NOMO-1 treated with dmso at 0.1 percent for 144 hours (cell line): ENCODE data around the gene BBS9.
"Not testable (repeated sequence)": the region's sequence is repeated elsewhere in the genome, so short reads cannot be mapped to it uniquely, and the experiment has no call there.

ENCODE experiments used
- DNase-seq: peaks from one replicate; lab custom pipeline; 2025; ENCODE audit not compliant: unreplicated experiment; lab: John Stamatoyannopoulos, UW

Gene BBS9

GRCh38 chr7:33271839-33272371 lies 142.5 kb downstream of the BBS9 start:
- not testable (repeated sequence) for DNase-seq

GRCh38 chr7:33273356-33273755 lies 144.0 kb downstream of the BBS9 start:
- no peak for DNase-seq

GRCh38 chr7:33276325-33276724 lies 147.0 kb downstream of the BBS9 start:
- DNase-seq, result no peak

- no peak for DNase-seq
Measured at GRCh38 chr7:33276729-33277128, 147.4 kb downstream of the BBS9 start.

DNA sequence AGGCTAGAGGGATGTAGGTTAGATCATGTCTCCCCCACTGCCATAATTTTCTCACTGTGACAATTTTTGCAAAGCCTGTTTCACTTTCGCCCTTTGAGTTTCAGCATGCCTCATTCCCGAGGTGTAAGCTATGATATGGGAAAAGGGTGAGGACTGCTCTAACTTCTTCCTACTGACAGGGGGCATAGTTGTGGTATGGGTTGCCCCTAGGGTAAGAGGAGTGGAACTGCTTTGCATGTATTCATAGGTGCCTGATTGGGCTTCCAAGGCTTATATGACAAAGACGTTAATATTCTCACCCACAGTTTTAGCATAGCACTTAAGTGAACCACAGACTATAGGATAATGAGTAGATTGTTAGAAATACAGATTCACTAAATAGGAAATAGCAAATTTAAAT lies 148.7 kb downstream of the BBS9 start:
- DNase-seq, result no peak

DNA sequence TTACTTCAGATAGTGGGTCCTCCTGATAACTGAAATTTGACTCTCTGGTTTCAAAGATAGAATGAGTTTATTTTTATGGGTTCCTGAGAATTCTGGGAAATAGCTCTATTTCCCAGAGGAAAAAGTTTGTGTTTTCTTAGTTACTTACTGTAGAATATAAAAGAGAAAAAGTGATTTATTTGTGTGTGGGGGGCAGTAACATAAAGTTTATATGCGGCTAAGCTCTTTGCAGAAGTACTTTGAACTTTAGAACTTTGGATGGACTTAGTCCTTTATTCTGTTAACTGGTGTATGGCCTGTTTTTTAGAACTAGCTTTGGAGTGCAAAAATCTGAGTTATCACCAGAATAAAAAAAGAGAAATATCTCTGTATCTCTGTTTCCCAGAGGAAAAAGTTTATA lies 157.1 kb downstream of the BBS9 start:
- no peak for DNase-seq

GRCh38 chr7:33287738-33288137 lies 158.4 kb downstream of the BBS9 start:
- DNase-seq, result no peak

GRCh38 chr7:33298848-33299247 lies 169.5 kb downstream of the BBS9 start:
- no peak for DNase-seq

DNA sequence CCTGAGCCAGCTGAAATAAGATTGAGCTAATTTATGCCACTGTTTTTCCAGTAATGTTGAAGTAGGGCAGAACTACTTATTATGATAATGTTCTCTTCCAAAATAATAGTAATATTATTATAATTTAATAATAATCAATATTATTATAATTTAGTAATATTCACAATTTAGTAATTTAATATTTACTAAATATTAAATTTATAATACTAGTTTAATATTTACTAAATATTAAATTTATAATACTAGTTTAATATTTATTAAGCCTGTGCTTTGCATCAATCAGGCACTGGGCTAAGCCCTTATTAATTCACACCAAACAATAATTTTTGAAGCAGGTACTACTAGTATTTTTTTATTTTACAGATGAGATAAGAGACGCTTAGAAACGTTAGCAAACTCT lies 170.1 kb downstream of the BBS9 start:
- no peak for DNase-seq

DNA sequence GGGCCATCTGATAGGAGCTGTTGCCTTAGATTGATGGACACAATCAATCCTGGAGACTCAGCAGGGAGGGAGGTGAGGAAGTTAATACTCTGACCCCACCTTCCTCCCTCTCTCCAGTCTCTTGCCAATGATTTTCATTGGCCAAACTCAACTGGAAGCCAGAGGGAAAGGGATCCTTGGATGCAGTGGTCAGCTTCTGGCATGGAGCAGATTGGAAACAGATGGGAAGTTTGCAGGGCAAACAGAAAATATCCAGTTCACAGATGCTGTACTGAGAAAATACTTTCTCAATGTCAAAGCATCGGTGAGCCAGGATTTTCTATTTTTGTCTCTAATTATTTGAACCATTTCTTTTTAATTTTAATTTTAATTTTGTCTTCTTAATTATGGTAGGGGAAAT lies 170.8 kb downstream of the BBS9 start:
- DNase-seq, result no peak

DNA sequence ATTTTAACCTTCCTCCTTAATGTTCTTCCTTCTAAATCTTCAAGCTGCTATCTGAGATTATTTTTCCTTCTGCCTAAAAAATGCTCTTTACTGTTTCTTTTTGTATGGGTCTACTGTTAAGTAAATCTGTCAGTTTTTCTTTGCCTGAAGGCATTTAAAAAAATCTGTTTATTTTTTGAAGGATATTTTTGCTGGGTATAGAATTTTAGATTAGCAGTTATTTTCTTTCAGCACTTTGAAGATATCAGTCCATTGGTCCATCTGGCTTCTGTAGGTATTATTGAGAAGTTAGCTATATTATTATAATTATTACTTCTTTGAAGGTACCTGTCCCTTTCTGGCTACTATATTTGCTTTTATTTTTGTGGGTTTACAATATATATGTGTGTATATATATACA lies 171.4 kb downstream of the BBS9 start:
- no peak for DNase-seq

DNA sequence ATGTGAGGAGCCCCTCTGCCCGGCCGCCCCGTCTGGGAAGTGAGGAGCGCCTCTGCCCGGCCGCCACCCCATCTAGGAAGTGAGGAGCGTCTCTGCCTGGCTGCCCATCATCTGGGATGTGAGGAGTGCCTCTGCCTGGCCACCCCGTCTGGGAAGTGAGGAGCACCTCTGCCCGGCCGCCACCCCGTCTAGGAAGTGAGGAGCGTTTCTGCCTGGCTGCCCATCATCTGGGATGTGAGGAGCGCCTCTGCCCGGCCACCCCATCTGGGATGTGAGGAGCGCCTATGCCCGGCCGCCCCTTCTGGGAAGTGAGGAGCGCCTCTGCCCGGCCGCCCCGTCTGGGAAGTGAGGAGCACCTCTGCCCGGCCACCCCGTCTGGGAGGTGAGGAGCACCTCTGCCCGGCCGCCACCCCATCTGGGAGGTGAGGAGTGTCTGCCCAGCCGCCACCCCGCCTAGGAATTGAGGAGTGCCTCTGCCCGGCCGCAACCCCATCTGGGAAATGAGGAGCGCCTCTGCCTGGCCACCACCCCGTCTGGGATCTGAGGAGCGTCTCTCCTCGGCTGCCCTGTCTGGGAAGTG lies 174.7 kb downstream of the BBS9 start:
- not testable (repeated sequence) for DNase-seq

- DNase-seq, result no peak
Measured at GRCh38 chr7:33307205-33307604, 177.8 kb downstream of the BBS9 start.

- DNase-seq, result no peak
Measured at GRCh38 chr7:33310546-33310945, 181.2 kb downstream of the BBS9 start.

DNA sequence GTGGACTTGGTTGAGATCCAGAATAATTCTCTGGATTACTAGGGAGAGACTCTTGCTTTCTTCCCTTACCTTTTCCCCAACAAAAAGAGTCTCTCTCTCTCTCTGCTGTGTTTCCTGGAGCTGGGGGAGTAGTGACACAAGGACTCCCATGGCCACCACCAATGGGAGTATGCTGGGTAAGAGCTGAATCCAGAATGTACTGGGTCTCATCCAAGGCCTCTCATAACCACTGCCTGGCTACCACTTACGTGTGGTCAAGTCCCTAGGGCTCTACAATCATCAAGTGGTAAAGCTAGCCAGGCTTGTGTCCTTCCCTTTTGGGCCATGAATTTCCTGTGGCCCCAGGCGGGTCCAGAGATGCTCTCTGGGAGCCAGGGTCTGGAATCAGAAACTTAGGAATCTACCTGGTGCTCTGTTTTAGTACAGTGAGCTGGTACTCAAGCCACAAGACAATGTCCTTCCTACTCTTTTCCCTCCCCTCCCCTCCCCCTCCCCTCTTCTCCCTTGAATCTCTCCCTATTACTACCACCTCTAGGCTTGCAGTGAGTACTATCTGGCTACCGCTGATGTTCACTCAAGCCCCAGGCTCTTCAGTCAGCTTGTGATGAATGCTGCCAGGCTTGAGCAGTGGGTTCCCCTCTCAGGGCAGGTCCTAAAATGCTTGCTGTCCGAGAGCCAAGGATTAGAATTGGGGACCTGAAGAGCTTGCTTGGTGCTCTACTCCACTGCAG lies 196.6 kb downstream of the BBS9 start:
- DNase-seq, result no peak

- DNase-seq, result no peak
Measured at GRCh38 chr7:33326485-33326848, 197.1 kb downstream of the BBS9 start.

GRCh38 chr7:33327427-33327826 lies 198.1 kb downstream of the BBS9 start:
- DNase-seq, result no peak

GRCh38 chr7:33334349-33334748 lies 205.0 kb downstream of the BBS9 start:
- DNase-seq, result no peak

DNA sequence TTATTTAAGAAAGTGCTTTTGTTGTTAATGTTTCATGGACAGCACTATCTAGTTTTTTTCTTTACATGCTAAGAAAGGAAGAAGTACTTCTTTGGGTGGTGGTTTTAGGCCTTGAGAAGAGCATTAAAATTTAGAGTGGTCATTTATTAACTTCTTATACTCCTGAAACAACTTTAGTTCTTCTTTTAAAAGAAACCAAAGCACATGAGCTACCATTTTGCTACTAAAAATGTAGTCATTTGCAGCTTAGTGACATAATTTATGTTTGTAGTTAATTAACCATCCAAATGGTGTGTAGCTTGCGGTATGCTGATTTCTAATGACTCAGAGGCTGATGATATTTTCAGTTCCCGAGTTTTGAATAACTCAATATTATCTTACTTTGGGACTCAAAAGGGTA lies 207.5 kb downstream of the BBS9 start:
- peak; percentile 39 for DNase-seq

GRCh38 chr7:33339074-33339790 lies 209.9 kb downstream of the BBS9 start:
- DNase-seq, result no peak

GRCh38 chr7:33346055-33346454 lies 216.7 kb downstream of the BBS9 start:
- DNase-seq, result no peak

GRCh38 chr7:33350577-33350976 lies 221.2 kb downstream of the BBS9 start:
- no peak for DNase-seq
